Right cardiac atrium (tissue), 5 donors: ENCODE data around the gene VN1R2. TPM values are rescaled to one million over a fixed set of nuclear protein-coding genes. Genes with fewer than 3 reads are reported as not detected.
A peak's percentile ranks its signal among the peaks of the same experiment; 100 is the strongest.
"Not testable (repeated sequence)": the region's sequence is repeated elsewhere in the genome, so short reads cannot be mapped to it uniquely, and the experiment has no call there.

Experiments
- ATAC-seq, 2 donors: fragments of 200-7000 bp; cut with Tn5 transposase; one replicate each; pipeline versions ENCODE4 v1.8.0 to v1.9.1; 2020; ENCODE audit warnings: moderate library complexity in 2 of 2, mild to moderate bottlenecking in 1 of 2
- DNase-seq, 3 donors: peaks; one replicate each; pipeline ENCODE4 v3.0.0-alpha.2; 2020
- H3K27ac ChIP-seq: one replicate; pipeline ENCODE4 v1.5.1; 2013; ENCODE audit warnings: mild to moderate bottlenecking, low read length, control low read depth, moderate library complexity
- H3K27me3 ChIP-seq: one replicate; pipeline ENCODE4 v1.6.1; 2013; ENCODE audit not compliant: control insufficient read depth, insufficient read depth
- H3K4me1 ChIP-seq: one replicate; pipeline ENCODE4 v1.6.1; 2013; ENCODE audit warnings: low read length; ENCODE audit not compliant: control insufficient read depth, insufficient read depth
- H3K4me3 ChIP-seq: one replicate; pipeline ENCODE4 v1.5.1; 2013; ENCODE audit warnings: low read length, control low read depth
- H3K9me3 ChIP-seq: one replicate; pipeline ENCODE4 v1.6.1; 2013; ENCODE audit warnings: low read length; ENCODE audit not compliant: control insufficient read depth
- WGBS: extraction: QIAGEN DNeasy Blood & Tissue Kit; methylation state at CpG from one replicate; pipeline ENCODE4 v1.1.7; 2013; 5-methylcytosine and 5-hydroxymethylcytosine counted together
- intact Hi-C, 4 donors: fragments of 100-400 bp; cut with DNase I; formaldehyde crosslinking; loops; one replicate each; pipeline versions ENCODE4 v1.11.0 to v1.14.0; 2022 to 2023
- polyA plus RNA-seq: library from polyadenylated mRNA; stranded (reverse); fragments of 200-250 nt; gene quantifications from one replicate; pipeline ENCODE4 v1.2.3, GENCODE V29; 2013
- total RNA-seq, 4 donors: library from RNA; stranded (reverse); fragmentation: NEBNext Ultra II Directional; extraction: Animal tissue kit (Norgen Biotek cat#: 25700); gene quantifications; one replicate each; pipeline ENCODE4 v1.2.1, GENCODE V29; 2021
- donor health status: healthy with polysubstance abuse.
- donor health status: DM: no; HTN: yes; CAD: no.
- donor health status: DM: no; HTN: no; CAD: no.
- donor health status: DM: no; HTN: yes; CAD: no; lungs with severe emphysema.
- donor health status: DM: yes; HTN: yes; CAD: no.

VN1R2 gene
- total and polyA plus RNA-seq, 5 donors = not detected

GRCh38 chr19:53272044-53272443 lies 14.0 kb downstream of the VN1R2 start:
- no peak overlapping the region for H3K4me3 ChIP-seq
- ATAC-seq (no peak), DNase-seq (no peak)
- intact Hi-C loops = no loop called here
- WGBS = 84% methylated on average over 7 of the region's 9 CpGs
- H3K27ac ChIP-seq = no peak overlapping the region
- no peaks in the 10 kb centered on the region for H3K27me3 ChIP-seq
- H3K9me3 ChIP-seq = no peaks in the 10 kb centered on the region
- H3K4me1 ChIP-seq = no peaks in the 10 kb centered on the region

GRCh38 chr19:53275480-53275879 lies 17.4 kb downstream of the VN1R2 start:
- H3K9me3 ChIP-seq = no peaks in the 10 kb centered on the region
- DNase-seq (no peak), ATAC-seq (no peak)
- intact Hi-C loops = no loop called here
- H3K4me1 ChIP-seq = no peaks in the 10 kb centered on the region
- H3K27me3 ChIP-seq = peaks cover 3% of the 10 kb centered on the region
- 93% methylated on average over 2 of the region's 2 CpGs for WGBS
- H3K27ac ChIP-seq = no peak overlapping the region
- no peak overlapping the region for H3K4me3 ChIP-seq

GRCh38 chr19:53281947-53282346 lies 23.9 kb downstream of the VN1R2 start:
- intact Hi-C loops, ATAC-seq, H3K4me3 ChIP-seq, H3K4me1 ChIP-seq, H3K27me3 ChIP-seq, H3K9me3 ChIP-seq, H3K27ac ChIP-seq, DNase-seq: not testable (repeated sequence)
- 59% methylated on average over 4 of the region's 8 CpGs for WGBS

DNA sequence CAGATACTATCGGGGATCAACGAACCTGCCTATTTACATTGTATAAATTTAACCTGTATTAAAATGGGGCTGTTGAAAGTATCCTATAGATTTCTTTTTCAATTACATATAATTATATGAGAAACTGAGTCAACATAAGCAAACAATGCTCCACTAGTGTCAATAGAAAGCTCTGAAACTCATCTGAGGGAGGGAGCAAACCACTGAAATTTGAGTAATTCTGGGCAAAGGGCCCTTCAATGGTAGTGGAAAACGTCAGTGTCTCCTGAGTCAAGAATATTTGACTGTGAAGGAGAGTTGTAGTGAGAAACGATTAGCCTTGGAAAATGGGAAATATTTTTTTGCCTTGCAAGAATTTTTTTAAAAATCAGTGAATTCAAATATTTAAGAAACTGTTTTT lies 27.0 kb downstream of the VN1R2 start:
- 65% methylated on average over 4 of the region's 4 CpGs for WGBS
- ATAC-seq (no peak), DNase-seq (no peak)
- Histone ChIP-seq H3K27me3 (no peaks in the 10 kb centered on the region), H3K4me3 (no peak overlapping the region), H3K9me3 (no peaks in the 10 kb centered on the region), H3K4me1 (no peaks in the 10 kb centered on the region), H3K27ac (no peak overlapping the region)
- intact Hi-C loops = no loop called here

GRCh38 chr19:53290758-53291549 lies 32.9 kb downstream of the VN1R2 start:
- Histone ChIP-seq H3K27ac (no peak overlapping the region), H3K9me3 (peaks cover 6% of the 10 kb centered on the region), H3K4me1 (no peaks in the 10 kb centered on the region), H3K27me3 (no peaks in the 10 kb centered on the region), H3K4me3 (no peak overlapping the region)
- WGBS = 89% methylated on average over 47 of the region's 47 CpGs
- ATAC-seq (no peak), DNase-seq (no peak)
- intact Hi-C loops = no loop called here

GRCh38 chr19:53294786-53295441 lies 36.8 kb downstream of the VN1R2 start:
- DNase-seq (no peak), ATAC-seq (no peak)
- Histone ChIP-seq H3K27me3 (no peaks in the 10 kb centered on the region), H3K4me1 (no peaks in the 10 kb centered on the region), H3K27ac (no peak overlapping the region), H3K9me3 (peaks cover 6% of the 10 kb centered on the region), H3K4me3 (no peak overlapping the region)
- intact Hi-C loops = no loop called here
- 90% methylated on average over 7 of the region's 7 CpGs for WGBS

DNA sequence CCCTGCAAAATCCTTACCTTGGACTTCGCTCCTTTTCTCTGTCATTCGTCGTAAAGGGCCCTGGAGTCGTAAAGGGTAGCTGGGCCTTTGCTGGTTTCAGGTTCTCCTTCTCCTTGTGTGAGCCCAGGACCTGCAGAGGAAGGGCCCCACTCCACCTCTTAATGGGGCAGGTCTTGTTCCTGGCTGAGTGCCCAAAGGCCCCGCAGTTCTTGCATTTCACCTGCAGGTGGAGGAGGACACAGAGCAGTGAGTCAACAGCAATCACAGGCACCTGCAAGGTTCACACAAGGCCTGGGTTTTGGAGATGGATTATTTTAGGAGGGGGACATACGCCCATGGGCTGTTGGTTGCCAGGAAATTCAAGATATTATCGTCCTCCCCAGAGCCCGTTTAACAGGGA lies 43.2 kb downstream of the VN1R2 start:
- H3K4me1 ChIP-seq, ATAC-seq, DNase-seq, H3K27ac ChIP-seq, H3K27me3 ChIP-seq, H3K9me3 ChIP-seq, H3K4me3 ChIP-seq, intact Hi-C loops: not testable (repeated sequence)
- 25% methylated on average over 1 of the region's 8 CpGs for WGBS

- no peaks in the 10 kb centered on the region for H3K27me3 ChIP-seq
- 5% methylated on average over 32 of the region's 32 CpGs for WGBS
- ATAC-seq (peak in 1 of 2 donors; percentile 32), DNase-seq (peak in 2 of 3 donors; percentile 20 to 67)
- H3K27ac ChIP-seq = no peak overlapping the region
- no peaks in the 10 kb centered on the region for H3K9me3 ChIP-seq
- no peak overlapping the region for H3K4me3 ChIP-seq
- H3K4me1 ChIP-seq = no peaks in the 10 kb centered on the region
- intact Hi-C loops = no loop called here
Observed at GRCh38 chr19:53308339-53308811, 50.3 kb downstream of the VN1R2 start.

Other genes starting within 250 kb of the VN1R2 start
- not detected for gene ERVV-1, start 244.4 kb upstream of the VN1R2 start, total RNA-seq
- not detected for gene ERVV-1, start 244.4 kb upstream of the VN1R2 start, polyA plus RNA-seq
- not detected for gene ERVV-2, start 213.6 kb upstream of the VN1R2 start, total RNA-seq
- gene ERVV-2, start 213.6 kb upstream of the VN1R2 start, polyA plus RNA-seq = not detected
- 10 to 100 TPM; 15.9 to 23.1 (median 18.1) TPM for gene ZNF160, start 154.9 kb upstream of the VN1R2 start, total RNA-seq
- gene ZNF160, start 154.9 kb upstream of the VN1R2 start, polyA plus RNA-seq = 17.7 TPM
- 10 to 100 TPM; 20.7 to 26.8 (median 22.1) TPM for gene ZNF415, start 125.4 kb upstream of the VN1R2 start, total RNA-seq
- 20.4 TPM for gene ZNF415, start 125.4 kb upstream of the VN1R2 start, polyA plus RNA-seq
- gene ZNF347, start 99.2 kb upstream of the VN1R2 start, total RNA-seq = 1 to 10 TPM; 6.3 to 7.9 (median 7.3) TPM
- gene ZNF347, start 99.2 kb upstream of the VN1R2 start, polyA plus RNA-seq = 3.1 TPM
- 1 to 10 TPM; 1.2 to 2.0 (median 1.5) TPM for gene ZNF665, start 64.9 kb upstream of the VN1R2 start, total RNA-seq
- gene ZNF665, start 64.9 kb upstream of the VN1R2 start, polyA plus RNA-seq = 1.4 TPM
- 10 to 100 TPM; 18.7 to 27.9 (median 25.7) TPM for gene ZNF677, start 3.4 kb upstream of the VN1R2 start, total RNA-seq
- 18.8 TPM for gene ZNF677, start 3.4 kb upstream of the VN1R2 start, polyA plus RNA-seq
- not detected for gene VN1R4, start 9.4 kb downstream of the VN1R2 start, total RNA-seq
- not detected for gene VN1R4, start 9.4 kb downstream of the VN1R2 start, polyA plus RNA-seq
- gene ZNF845, start 75.5 kb downstream of the VN1R2 start, total RNA-seq = 1 to 10 TPM; 3.7 to 4.8 (median 4.4) TPM
- 2.0 TPM for gene ZNF845, start 75.5 kb downstream of the VN1R2 start, polyA plus RNA-seq
- 1 to 10 TPM; 5.4 to 9.3 (median 7.1) TPM for gene ZNF525, start 107.4 kb downstream of the VN1R2 start, total RNA-seq
- 2.1 TPM for gene ZNF525, start 107.4 kb downstream of the VN1R2 start, polyA plus RNA-seq
- gene ZNF765, start 136.9 kb downstream of the VN1R2 start, total RNA-seq = 1 to 10 TPM; 4.3 to 6.2 (median 4.4) TPM
- gene ZNF765, start 136.9 kb downstream of the VN1R2 start, polyA plus RNA-seq = 2.5 TPM
- gene ZNF761, start 173.7 kb downstream of the VN1R2 start, total RNA-seq = 1 to 10 TPM; 4.2 to 5.6 (median 5.1) TPM
- 4.4 TPM for gene ZNF761, start 173.7 kb downstream of the VN1R2 start, polyA plus RNA-seq
- gene ZNF813, start 209.4 kb downstream of the VN1R2 start, total RNA-seq = 1 to 10 TPM; 1.4 to 2.4 (median 1.8) TPM
- 0.86 TPM for gene ZNF813, start 209.4 kb downstream of the VN1R2 start, polyA plus RNA-seq